Head of caudate nucleus (tissue), 42 donors: ENCODE measurements around the gene SIPA1L3.
A peak's percentile ranks its signal among the peaks of the same experiment; 100 is the strongest.
"Not testable (repeated sequence)": the region's sequence is repeated elsewhere in the genome, so short reads cannot be mapped to it uniquely, and the experiment has no call there.

Experiments
- DNase-seq, 42 donors: peaks; one replicate each; pipeline versions ENCODE4 v3.0.0 to v3.0.0-alpha.2; 2020 to 2021; ENCODE audit warnings: mixed read lengths in 7 of 42
- intact Hi-C: fragments of 100-400 bp; cut with DNase I; formaldehyde crosslinking; loops from one replicate; pipeline ENCODE4 v1.15.0; 2022

Gene SIPA1L3

DNA sequence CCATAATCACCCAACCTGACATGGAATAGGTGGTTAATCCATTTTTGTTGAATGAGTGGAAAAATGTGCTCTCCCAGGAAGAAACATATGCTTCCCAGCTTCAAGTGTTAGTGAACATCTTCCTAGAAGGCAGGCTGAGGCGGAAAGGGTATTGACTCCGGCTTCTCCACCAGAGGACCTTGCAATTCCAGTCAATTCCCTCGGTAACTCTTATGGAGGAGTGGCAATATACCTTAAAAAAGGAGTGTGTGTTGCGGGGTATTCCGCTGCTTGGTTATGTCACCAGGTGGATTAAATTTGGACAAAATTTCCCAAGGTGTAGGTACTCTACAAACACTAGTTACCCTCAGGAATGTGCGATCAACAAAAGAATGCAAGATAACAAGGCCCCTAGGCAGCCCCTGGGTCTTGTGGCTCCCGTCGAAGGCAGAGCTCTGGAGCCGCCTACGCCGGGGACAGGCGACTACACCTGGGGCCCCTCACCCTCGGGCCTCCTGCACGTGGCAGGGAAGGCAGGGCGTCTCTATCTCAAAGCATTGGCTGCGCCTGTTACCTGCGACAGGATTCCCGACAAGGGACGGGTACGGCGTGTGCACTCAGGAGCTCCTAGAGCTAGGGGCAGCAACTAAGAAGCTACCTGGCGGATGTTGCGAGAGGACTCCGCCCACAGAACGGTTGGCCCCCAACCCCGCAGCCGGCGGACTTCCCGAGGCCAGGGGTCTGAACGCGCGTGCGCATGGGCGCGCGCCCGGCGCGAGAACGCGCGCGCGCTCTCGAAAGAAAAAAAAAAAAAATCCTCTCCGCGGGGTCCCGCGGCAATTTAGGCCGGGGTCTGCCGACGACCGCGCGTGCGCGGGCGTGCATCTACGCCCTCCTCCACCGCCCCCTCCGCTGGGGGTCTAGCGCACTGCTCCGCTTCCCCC lies 801 bp upstream of the SIPA1L3 start, which contains the start of gene WDR87:
TSS of gene WDR87 (minus strand) at position 649 of the 923 bp plus-strand sequence. CDS start 8,355 bp downstream, outside the sequence.
- peak in 39 of 42 donors; percentile 2 to 61 (median 30) for DNase-seq
- intact Hi-C loops, result loop anchor here (5.0 to 10.0 kb wide), 2 partner anchors 189 to 326 kb away; no protein-coding TSS in a partner anchor

DNA sequence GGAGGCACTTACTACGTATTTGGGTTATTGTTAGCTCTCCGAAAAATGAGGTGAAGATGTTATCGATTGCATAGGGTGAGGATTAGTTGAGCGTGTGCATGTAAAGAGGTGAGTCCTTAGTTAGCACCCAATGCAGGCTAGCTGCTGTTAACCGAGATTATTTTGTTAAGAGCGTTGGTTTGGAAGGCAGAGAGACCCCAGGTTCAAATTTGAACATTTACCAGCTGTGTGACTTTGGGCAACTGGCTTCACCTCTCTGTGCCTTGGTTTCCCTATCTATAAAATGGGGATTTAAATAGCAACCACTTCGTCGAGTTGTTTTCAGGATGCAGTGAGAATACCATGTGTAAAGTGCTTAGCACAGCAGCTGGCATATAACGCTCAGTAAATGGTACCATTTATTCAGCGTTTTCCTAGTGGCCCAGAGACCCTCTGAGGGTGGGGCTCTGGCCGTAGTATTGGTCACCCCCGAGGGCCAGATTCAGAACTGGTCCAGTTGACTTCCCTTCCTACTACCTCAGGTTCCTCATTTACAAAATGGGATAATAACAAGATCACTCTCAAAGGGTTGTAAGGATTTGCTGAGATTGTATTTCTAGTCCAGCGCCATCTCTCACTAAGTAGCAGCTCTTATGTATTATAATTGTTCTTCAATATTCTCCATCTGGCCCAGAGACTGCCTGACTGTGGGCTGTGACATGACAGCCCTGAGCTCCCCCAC lies 887 bp downstream of the SIPA1L3 start:
- intact Hi-C loops, result loop anchor here (5.0 to 10.0 kb wide), 2 partner anchors 187 to 324 kb away; no protein-coding TSS in a partner anchor
- DNase-seq, result no peak

- intact Hi-C loops, result loop anchor here (5.0 to 10.0 kb wide), 2 partner anchors 185 to 323 kb away; no protein-coding TSS in a partner anchor
- DNase-seq, result peak in 1 of 42 donors; percentile 10
These were observed 2.7 kb downstream of the SIPA1L3 start for GRCh38 chr19:37909661-37910199.

- intact Hi-C loops, result no loop called here
- DNase-seq, result no peak
These were observed 7.9 kb downstream of the SIPA1L3 start for GRCh38 chr19:37914908-37915307.

GRCh38 chr19:37920591-37921450 lies 13.8 kb downstream of the SIPA1L3 start:
- peak in 5 of 42 donors; percentile 5 to 57 (median 26) for DNase-seq
- intact Hi-C loops, result no loop called here

- DNase-seq, intact Hi-C loops: not testable (repeated sequence)
These were observed 17.6 kb downstream of the SIPA1L3 start for GRCh38 chr19:37924573-37924972.

DNA sequence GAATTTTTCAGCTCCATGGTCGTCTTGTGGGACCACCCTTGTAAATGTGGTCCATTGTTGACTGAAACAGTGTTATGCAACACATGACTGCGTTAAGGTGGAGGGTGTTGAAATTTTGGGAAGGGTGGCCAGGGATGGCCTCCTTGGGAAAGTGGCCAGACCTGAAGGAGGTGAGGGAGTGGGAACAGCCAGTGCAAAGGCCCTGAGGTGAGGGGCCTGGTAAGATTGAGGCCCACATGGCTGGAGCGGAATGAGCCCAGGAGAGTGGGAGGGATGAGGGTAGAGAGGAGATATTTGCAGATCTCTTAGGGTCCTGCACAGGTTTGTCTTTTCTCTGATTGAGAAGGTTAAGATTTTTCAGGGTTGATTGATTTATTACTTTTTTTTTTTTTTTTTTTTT lies 18.2 kb downstream of the SIPA1L3 start:
- intact Hi-C loops, result no loop called here
- no peak for DNase-seq

GRCh38 chr19:37926255-37926654 lies 19.2 kb downstream of the SIPA1L3 start:
- intact Hi-C loops, result no loop called here
- DNase-seq, result no peak

DNA sequence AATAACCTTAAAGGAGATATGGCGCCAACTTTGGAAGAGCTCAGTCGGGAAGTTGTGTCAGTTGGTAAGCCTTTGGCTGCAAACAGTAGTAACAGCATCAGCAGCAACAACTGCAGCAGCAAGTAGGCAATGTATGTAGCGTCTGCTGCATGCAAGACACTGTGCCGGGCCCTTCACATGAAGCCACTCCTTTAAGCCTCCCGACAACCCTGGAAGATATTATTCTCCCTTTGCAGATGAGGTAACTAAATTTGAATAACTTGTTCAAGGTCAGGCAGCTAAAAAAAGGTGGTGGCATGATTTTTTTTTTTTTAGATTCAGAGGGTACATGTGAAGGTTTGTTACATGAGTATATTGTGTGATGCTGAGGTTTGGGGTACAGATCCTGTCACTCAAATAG lies 19.7 kb downstream of the SIPA1L3 start:
- intact Hi-C loops, result no loop called here
- no peak for DNase-seq

DNA sequence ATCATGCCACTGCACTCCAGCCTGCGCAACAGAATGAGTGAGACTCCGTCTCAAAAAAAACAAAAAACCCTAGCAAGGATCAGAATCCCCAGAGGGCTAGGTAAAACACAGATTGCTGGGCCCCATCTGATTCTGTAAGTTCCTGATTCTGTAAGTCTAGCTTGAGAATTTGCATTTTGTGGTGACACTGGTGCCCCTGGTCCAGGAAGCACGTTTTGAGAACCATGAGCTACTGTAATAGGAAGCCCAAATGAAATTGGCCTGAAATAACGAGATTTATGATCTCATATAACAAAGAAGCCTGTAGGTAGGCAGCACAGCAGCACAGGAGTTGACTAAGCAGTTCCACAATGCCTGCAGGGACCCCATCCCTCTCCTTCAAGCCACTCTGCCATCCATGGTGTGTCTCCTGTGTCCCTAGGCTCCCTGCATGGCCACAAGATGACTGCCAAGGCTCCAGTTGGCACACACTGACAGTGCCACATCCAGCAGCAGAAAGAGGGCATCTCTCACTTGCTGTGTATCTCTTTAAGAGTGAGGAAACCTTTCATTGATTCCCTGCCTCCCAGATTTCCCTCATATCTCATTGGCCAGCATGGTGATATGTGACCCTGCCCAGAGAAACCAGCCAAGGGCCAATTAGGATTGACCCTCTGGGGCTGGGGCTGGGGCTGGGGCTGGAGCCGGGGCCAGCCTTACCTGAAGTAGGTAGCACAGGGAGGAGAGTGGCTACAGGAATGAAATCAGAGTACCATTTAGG lies 21.7 kb downstream of the SIPA1L3 start:
- no peak for DNase-seq

GRCh38 chr19:37929355-37929923 lies 22.4 kb downstream of the SIPA1L3 start:
- no peak for DNase-seq
- intact Hi-C loops, result no loop called here

More for the DNA sequence above, 21.7 kb downstream of the SIPA1L3 start:
- intact Hi-C loops, result no loop called here

GRCh38 chr19:37930416-37930815 lies 23.4 kb downstream of the SIPA1L3 start:
- no peak for DNase-seq
- intact Hi-C loops, result no loop called here

- peak in 41 of 42 donors; percentile 10 to 88 (median 51) for DNase-seq
- intact Hi-C loops, result no loop called here
These were observed 25.1 kb downstream of the SIPA1L3 start for GRCh38 chr19:37931881-37932655.

- intact Hi-C loops, result no loop called here
- DNase-seq, result peak in 1 of 42 donors; percentile 1
These were observed 26.3 kb downstream of the SIPA1L3 start for GRCh38 chr19:37932985-37933936.

- peak in 1 of 42 donors; percentile 13 for DNase-seq
These were observed 26.9 kb downstream of the SIPA1L3 start for GRCh38 chr19:37933937-37934358.

More at GRCh38 chr19:37933937-37934358, 26.9 kb downstream of the SIPA1L3 start:
- intact Hi-C loops, result no loop called here
